Mammary epithelial cell (primary cell): ENCODE results near the gene FGD5.

Experiments used
- EZH2 ChIP-seq: IDR thresholded peaks from 2 replicates; pipeline ENCODE4 v1.6.1; 2012; ENCODE audit warnings: low read length, inconsistent platforms, borderline replicate concordance
- TF ChIP-seq, protein P1 (sequence below), 2 donors: IDR thresholded peaks in 1 of 2; conservative IDR thresholded peaks in 1 of 2; 2 replicates each; pipeline ENCODE4 v1.5.1; 2011 to 2012; ENCODE audit warnings: inconsistent platforms in 2 of 2, low read length in 2 of 2, mild to moderate bottlenecking in 2 of 2, control low read depth in 1 of 2, low read depth in 1 of 2; ENCODE audit not compliant: insufficient read depth in 1 of 2; ENCODE audit errors: extremely low read depth in 1 of 2

DNA sequence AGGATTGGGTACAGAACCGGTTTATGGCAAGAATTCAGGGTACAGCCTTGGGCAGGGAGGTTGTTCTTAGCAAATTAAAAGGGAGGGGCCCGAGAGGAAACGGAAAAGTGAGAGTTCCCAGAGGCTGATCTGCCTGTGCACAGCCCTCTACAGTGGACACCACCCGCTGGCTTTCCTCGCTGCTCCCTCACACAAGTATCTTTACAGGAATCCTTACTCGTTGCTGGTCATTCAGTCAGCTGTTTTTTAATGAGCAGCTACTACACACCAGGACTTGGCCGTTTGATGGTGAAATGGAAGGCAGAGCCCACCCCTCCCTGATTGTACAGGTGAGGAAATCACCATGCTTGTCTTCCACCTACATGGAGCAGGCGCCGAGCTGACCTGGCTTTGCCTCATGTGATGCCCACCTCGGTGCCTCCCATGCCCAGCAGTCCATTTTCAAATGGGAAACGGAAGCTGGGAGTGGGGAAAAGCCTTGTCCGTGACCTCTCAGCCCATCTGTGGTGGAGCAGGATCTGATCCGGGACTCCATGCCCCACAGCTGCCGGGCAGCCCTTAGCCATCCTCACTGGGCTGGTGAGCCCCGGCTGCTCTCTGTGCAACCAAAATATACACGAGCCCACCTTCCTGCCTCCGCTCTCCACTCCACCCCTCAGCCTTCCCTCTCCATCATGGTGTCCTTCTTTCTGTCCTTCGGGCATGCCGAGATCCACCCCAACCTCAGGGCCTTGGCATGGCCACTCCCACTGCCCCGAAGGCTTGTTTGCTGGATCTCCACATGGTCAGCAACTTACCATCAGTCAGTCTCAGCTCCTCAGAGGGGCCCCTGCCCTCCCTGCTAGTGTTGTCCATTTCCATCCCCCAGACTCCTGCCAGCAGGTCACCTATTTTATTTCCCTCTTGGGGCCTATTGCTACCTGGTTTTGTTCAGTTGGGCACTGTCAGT, 33.3 kb upstream of the FGD5 start:
- TF ChIP-seq, protein P1, sequence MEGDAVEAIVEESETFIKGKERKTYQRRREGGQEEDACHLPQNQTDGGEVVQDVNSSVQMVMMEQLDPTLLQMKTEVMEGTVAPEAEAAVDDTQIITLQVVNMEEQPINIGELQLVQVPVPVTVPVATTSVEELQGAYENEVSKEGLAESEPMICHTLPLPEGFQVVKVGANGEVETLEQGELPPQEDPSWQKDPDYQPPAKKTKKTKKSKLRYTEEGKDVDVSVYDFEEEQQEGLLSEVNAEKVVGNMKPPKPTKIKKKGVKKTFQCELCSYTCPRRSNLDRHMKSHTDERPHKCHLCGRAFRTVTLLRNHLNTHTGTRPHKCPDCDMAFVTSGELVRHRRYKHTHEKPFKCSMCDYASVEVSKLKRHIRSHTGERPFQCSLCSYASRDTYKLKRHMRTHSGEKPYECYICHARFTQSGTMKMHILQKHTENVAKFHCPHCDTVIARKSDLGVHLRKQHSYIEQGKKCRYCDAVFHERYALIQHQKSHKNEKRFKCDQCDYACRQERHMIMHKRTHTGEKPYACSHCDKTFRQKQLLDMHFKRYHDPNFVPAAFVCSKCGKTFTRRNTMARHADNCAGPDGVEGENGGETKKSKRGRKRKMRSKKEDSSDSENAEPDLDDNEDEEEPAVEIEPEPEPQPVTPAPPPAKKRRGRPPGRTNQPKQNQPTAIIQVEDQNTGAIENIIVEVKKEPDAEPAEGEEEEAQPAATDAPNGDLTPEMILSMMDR (conservative IDR thresholded peaks at IDR 0.05 in 1 of 2, IDR thresholded peaks at IDR 0.05 in 1 of 2; ENCODE audit: extremely low read depth in 1 of 2, insufficient read depth in 1 of 2, low read depth in 1 of 2, low read length in 2 of 2) = no peak
- no peak for TF ChIP-seq EZH2
